ENCODE data around the gene ATAD3A. TPM values are rescaled to one million over a fixed set of nuclear protein-coding genes. Genes with fewer than 3 reads are reported as not detected.
"Not testable (repeated sequence)": the region's sequence is repeated elsewhere in the genome, so short reads cannot be mapped to it uniquely, and the experiment has no call there.

Gene ATAD3A
- 10 to 100 TPM; 39.4 to 41.0 TPM for total RNA-seq

DNA sequence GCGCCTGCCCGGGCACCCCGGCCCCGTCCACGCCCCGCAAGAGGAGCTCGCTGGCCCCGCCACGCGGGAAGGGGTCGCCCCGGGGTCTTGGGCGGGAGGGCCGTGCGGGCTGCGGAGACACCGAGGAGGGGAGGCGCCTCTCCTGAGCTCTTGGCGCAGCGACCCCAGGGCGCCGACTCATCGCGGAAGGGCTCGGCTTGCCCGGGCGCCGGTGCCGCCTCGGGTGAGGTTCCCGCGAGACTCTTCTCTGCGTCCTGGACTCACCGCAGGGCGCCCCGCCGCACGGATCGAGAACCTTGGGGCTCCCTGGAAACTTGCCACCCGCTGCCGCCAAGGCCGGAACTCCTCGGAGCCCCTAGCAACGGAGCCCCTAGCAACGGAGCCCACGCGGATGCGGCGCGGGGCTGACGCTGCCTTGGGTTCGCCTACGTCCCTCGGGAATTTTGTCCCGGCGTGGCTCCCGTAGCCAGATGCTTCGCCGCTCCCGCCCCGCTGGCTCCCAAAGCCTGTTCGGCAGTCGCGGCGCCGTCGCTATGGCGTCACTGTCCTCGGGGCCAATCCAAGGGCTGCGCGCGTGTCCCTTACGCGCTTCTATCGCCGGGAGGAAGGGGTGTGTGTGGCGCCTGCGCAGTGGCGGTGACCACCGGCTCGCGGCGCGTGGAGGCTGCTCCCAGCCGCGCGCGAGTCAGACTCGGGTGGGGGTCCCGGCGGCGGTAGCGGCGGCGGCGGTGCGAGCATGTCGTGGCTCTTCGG, at the start of gene ATAD3A:
TSS of gene ATAD3A (plus strand) at position 630 of the 753 bp plus-strand sequence. CDS start at position 737, 107 bp downstream.
- peak within 1 kb of the TSS; percentile 73 for H3K27ac Mint-ChIP-seq
- H3K36me3 Mint-ChIP-seq (ENCODE audit: low read depth): no peaks in the 10 kb centered on the region
- intact Hi-C loops (cut with micrococcal nuclease): loop anchor here (1.0 to 5.0 kb wide), 5 partner anchors 40 to 381 kb away; partner anchors contain the start of genes ATAD3B, CCNL2, GNB1 and SSU72
- no peaks in the 10 kb centered on the region for H3K9me3 Mint-ChIP-seq
- peak within 1 kb of the TSS; percentile 80 for H3K4me3 Mint-ChIP-seq
- peaks cover 10% of the 10 kb centered on the region for H3K4me1 Mint-ChIP-seq (ENCODE audit: low read depth)
- H3K27me3 Mint-ChIP-seq (ENCODE audit: low read depth): no peaks in the 10 kb centered on the region
- CTCF ChIA-PET: no interaction called here
- DNase-seq: peak; percentile 99

DNA sequence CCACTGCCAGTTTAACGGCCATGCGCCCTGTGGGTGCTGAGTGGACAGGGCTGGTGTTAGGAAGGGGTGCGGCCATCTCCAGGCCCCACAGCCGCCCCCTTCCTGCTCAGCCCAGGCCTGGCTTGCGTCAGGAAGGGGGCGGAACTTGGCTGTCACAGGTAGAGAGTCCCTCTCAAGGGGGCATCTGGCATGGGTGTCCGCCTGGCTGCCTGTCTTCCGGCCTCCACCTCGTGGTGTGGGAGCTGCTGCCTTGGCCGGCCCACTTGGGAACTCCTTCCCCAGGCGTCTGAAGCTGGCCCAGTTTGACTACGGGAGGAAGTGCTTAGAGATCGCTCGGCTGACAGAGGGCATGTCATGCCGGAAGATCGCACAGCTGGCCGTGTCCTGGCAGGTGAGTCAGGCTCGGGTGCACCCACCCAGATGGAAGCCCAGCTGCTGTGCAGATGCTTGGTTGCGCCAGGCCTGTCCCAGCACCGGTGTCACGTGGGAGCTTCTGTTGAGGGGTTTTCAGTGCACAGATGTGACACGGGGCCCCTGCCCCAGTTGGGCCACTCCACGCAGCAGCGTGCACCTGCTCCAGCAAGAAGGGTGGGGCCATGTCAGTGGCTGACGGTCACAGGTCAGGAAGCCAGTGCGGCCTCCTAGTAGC, 49.5 kb upstream of the ATAD3A start:
- Mint-ChIP-seq H3K4me3 (peak overlapping the region; percentile 64), H3K9me3 (no peaks in the 10 kb centered on the region), H3K27ac (peak overlapping the region; percentile 50), H3K27me3 (ENCODE audit: low read depth) (peaks cover 2% of the 10 kb centered on the region), H3K4me1 (ENCODE audit: low read depth) (peaks cover 2% of the 10 kb centered on the region), H3K36me3 (ENCODE audit: low read depth) (no peaks in the 10 kb centered on the region)
- CTCF ChIA-PET: no interaction called here
- intact Hi-C loops (cut with micrococcal nuclease): no loop called here
- DNase-seq: peak; percentile 40

DNA sequence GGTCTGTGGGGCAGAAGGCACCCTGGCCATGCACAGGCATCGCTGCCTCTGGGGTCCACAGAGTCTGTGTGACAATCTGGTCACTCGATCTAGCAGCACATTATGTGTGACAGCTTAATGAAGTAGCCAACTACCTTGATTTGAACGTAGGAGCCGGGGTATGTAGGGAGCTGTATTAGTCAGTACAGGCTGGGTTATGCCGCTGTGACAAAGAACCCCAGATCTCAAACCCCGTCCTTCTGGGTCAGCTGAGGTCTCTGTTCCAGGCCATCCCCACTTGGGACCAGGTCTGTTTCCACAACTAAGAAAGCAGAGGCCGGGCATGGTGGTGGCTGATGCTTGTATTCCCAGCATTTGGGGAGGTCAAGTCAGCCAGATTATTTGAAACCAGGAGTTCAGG, 48.6 kb upstream of the ATAD3A start:
- Mint-ChIP-seq H3K4me3 (no peak overlapping the region), H3K9me3 (no peaks in the 10 kb centered on the region), H3K27ac (no peak overlapping the region), H3K4me1 (ENCODE audit: low read depth) (peaks cover 2% of the 10 kb centered on the region), H3K36me3 (ENCODE audit: low read depth) (no peaks in the 10 kb centered on the region), H3K27me3 (ENCODE audit: low read depth) (peaks cover 2% of the 10 kb centered on the region)
- no peak for DNase-seq
- CTCF ChIA-PET: interaction anchor here (0.6 to 0.7 kb wide), 2 partner anchors 284 to 430 kb away, joined by 3 to 4 read pairs; no protein-coding TSS in a partner anchor
- intact Hi-C loops (cut with micrococcal nuclease): no loop called here

- intact Hi-C loops (cut with micrococcal nuclease): not testable (repeated sequence)
Observed at GRCh38 chr1:1468196-1468985, 43.6 kb upstream of the ATAD3A start.

GRCh38 chr1:1470626-1471388, 41.2 kb upstream of the ATAD3A start:
- peak overlapping the region; percentile 46 for H3K27ac Mint-ChIP-seq
- H3K4me3 Mint-ChIP-seq: peak overlapping the region; percentile 80
- intact Hi-C loops (cut with micrococcal nuclease): loop anchor here (1.0 to 2.0 kb wide), 3 partner anchors 34 to 103 kb away; partner anchors contain the start of genes ATAD3A and SSU72
- CTCF ChIA-PET: no interaction called here
- peak; percentile 15 for DNase-seq
- no peaks in the 10 kb centered on the region for H3K9me3 Mint-ChIP-seq
- H3K27me3 Mint-ChIP-seq (ENCODE audit: low read depth): no peaks in the 10 kb centered on the region
- H3K36me3 Mint-ChIP-seq (ENCODE audit: low read depth): peaks cover 2% of the 10 kb centered on the region
- H3K4me1 Mint-ChIP-seq (ENCODE audit: low read depth): peaks cover 14% of the 10 kb centered on the region

More at GRCh38 chr1:1468196-1468985, 43.6 kb upstream of the ATAD3A start:
- CTCF ChIA-PET; DNase-seq; H3K9me3 Mint-ChIP-seq; H3K36me3 Mint-ChIP-seq (ENCODE audit: low read depth); H3K27me3 Mint-ChIP-seq (ENCODE audit: low read depth); H3K4me3 Mint-ChIP-seq; H3K27ac Mint-ChIP-seq: not testable (repeated sequence)
- H3K4me1 Mint-ChIP-seq (ENCODE audit: low read depth): peaks cover 10% of the 10 kb centered on the region

DNA sequence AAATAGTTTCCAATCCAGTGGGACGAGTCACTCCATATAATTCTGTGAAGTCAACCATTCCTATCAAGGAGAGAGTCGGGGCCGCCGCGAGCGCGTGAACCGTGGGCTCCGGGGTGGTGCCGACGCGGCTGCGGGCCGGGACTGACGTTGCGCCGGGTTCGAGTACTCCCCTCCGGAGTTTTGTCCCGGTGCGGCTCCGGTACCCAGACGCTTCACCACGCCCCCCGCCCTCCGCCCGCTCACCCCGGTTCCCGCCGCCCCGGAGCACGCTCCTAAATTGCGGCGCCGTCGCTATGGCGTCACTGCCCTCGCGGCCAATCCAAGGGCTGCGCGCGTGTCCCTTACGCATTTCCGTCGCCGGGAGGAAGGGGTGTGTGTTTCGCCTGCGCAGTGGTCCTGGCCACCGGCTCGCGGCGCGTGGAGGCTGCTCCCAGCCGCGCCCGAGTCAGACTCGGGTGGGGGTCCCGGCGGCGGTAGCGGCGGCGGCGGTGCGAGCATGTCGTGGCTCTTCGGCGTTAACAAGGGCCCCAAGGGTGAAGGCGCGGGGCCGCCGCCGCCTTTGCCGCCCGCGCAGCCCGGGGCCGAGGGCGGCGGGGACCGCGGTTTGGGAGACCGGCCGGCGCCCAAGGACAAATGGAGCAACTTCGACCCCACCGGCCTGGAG, 40.4 kb upstream of the ATAD3A start, which contains the start of gene ATAD3B:
TSS of gene ATAD3B (plus strand) at position 377 of the 664 bp plus-strand sequence. CDS start at position 497, 120 bp downstream.
- peak within 1 kb of the TSS; percentile 46 for H3K27ac Mint-ChIP-seq
- H3K4me3 Mint-ChIP-seq: peak within 1 kb of the TSS; percentile 80
- DNase-seq: peak; percentile 96
- peaks cover 2% of the 10 kb centered on the region for H3K36me3 Mint-ChIP-seq (ENCODE audit: low read depth)
- no peaks in the 10 kb centered on the region for H3K9me3 Mint-ChIP-seq
- H3K4me1 Mint-ChIP-seq (ENCODE audit: low read depth): peaks cover 14% of the 10 kb centered on the region
- CTCF ChIA-PET: no interaction called here
- no peaks in the 10 kb centered on the region for H3K27me3 Mint-ChIP-seq (ENCODE audit: low read depth)
- intact Hi-C loops (cut with micrococcal nuclease): loop anchor here (1.0 to 2.0 kb wide), 3 partner anchors 33 to 103 kb away; partner anchors contain the start of genes ATAD3A and SSU72

DNA sequence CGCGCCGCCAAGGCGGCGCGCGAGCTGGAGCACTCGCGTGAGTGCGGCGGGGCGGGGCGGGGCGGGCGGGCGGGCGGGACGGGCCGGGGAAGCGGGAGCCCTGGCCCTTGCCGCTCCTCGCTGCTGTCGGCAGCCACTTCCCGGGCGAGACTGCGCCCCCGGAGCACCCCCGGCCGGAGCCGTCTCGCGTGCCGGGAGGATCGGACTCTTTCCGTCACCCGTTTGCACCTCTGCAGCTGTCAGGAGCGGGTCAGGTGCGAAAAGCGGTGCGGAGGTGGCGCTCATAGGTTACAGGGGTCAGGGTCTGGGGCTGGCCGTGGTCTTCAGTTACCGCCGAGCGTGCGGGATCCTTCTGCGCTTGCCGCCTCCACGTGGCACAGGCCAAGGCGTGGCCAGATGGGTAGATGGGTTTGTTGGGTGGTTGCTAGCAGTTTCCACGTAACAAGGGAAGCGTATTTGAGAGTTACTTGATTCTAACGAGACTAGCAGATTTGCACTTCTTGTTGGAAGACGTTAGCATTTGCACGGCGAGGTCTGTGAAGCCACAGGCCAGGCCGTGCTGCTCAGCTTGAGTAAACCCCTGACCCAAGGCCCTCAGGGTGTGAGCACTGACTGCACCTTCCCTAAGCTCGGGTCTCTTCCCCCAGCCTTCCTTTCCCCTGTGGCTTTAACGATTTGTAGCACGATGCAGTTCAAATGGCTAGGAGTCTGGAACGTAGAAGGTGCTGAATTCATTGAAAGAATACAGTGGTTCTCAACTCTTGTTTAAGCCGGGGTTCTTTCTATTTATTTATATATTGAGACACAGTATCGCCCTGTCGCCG, 39.7 kb upstream of the ATAD3A start:
- H3K36me3 Mint-ChIP-seq (ENCODE audit: low read depth); H3K27me3 Mint-ChIP-seq (ENCODE audit: low read depth); H3K9me3 Mint-ChIP-seq; H3K27ac Mint-ChIP-seq; CTCF ChIA-PET; DNase-seq; intact Hi-C loops (cut with micrococcal nuclease): not testable (repeated sequence)
- H3K4me3 Mint-ChIP-seq: peak overlapping the region; percentile 75
- peaks cover 14% of the 10 kb centered on the region for H3K4me1 Mint-ChIP-seq (ENCODE audit: low read depth)

DNA sequence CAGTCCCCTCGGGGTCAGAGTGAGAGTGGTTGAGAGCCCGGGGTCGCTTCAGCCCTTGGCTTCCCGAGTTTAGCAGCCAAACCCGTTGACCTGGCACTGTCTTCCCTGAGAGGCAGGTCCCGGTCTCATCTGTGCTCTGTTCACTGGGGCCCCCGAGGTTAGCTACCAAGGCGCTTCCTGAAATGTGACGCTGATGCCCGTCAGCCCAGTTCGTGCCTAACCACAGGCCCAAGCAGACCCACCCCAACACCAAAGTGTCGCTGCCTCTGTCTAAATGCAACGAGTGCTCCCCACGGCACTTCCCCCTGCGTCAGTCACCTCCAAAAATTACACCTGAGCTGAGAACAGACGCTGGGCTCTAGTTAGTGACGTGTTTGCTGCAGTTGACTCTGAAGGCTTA, 36.0 kb upstream of the ATAD3A start:
- H3K4me1 Mint-ChIP-seq (ENCODE audit: low read depth); DNase-seq; H3K9me3 Mint-ChIP-seq; intact Hi-C loops (cut with micrococcal nuclease); H3K27me3 Mint-ChIP-seq (ENCODE audit: low read depth); CTCF ChIA-PET; H3K27ac Mint-ChIP-seq; H3K4me3 Mint-ChIP-seq: not testable (repeated sequence)
- peaks cover 29% of the 10 kb centered on the region for H3K36me3 Mint-ChIP-seq (ENCODE audit: low read depth)

GRCh38 chr1:1477206-1477605, 34.8 kb upstream of the ATAD3A start:
- H3K27ac Mint-ChIP-seq: no peak overlapping the region
- intact Hi-C loops (cut with micrococcal nuclease): no loop called here
- DNase-seq: no peak
- H3K4me1 Mint-ChIP-seq (ENCODE audit: low read depth): peaks cover 10% of the 10 kb centered on the region
- H3K36me3 Mint-ChIP-seq (ENCODE audit: low read depth): peaks cover 29% of the 10 kb centered on the region
- H3K9me3 Mint-ChIP-seq: no peaks in the 10 kb centered on the region
- no peak overlapping the region for H3K4me3 Mint-ChIP-seq
- CTCF ChIA-PET: interaction anchor here (0.7 kb wide), 1 partner anchor 1101 kb away, joined by 3 read pairs; no protein-coding TSS in a partner anchor
- no peaks in the 10 kb centered on the region for H3K27me3 Mint-ChIP-seq (ENCODE audit: low read depth)

GRCh38 chr1:1479547-1480487, 32.1 kb upstream of the ATAD3A start:
- no peaks in the 10 kb centered on the region for H3K27me3 Mint-ChIP-seq (ENCODE audit: low read depth)
- CTCF ChIA-PET: no interaction called here
- H3K36me3 Mint-ChIP-seq (ENCODE audit: low read depth): peaks cover 34% of the 10 kb centered on the region
- no peak overlapping the region for H3K4me3 Mint-ChIP-seq
- H3K9me3 Mint-ChIP-seq: no peaks in the 10 kb centered on the region
- no peak for DNase-seq
- intact Hi-C loops (cut with micrococcal nuclease): no loop called here
- H3K4me1 Mint-ChIP-seq (ENCODE audit: low read depth): no peaks in the 10 kb centered on the region
- no peak overlapping the region for H3K27ac Mint-ChIP-seq
